ENCODE results near the gene GLRX.
A peak's percentile ranks its signal among the peaks of the same experiment; 100 is the strongest.
"Not testable (repeated sequence)": the region's sequence is repeated elsewhere in the genome, so short reads cannot be mapped to it uniquely, and the experiment has no call there.

GLRX gene, protein sequence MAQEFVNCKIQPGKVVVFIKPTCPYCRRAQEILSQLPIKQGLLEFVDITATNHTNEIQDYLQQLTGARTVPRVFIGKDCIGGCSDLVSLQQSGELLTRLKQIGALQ

DNA sequence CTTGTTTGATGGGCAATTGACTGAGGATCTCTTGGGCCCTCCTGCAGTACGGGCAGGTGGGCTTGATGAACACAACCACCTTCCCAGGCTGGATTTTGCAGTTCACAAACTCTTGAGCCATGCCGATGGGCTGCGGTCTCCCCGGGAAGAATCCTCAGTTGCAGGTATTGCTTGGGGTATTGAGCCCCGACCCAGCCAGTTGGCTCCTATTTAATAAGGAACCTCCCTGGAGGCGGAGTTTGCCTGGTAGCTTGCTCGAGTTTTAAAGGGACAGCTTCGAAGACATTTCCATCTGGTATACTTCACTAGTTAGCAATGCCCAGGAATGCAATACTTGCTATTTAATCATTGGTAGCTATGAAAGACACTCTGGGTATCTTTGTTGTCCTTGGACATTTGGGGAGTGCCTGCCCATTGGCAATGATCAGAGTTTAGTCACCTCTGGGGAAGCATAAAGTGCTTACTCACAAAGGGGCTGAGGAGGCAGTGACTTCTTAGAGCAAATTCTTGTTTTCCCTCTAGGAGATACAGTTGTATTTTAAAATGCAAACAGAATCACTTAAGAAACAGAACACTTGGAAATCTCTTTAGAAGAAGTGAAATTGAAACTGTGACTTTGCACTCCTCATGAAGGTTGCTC, at the start of gene GLRX:
Gene GLRX, minus strand, starts transcription at position 185 of the 640 bp plus-strand sequence. Its CDS starts 64 bp downstream, at position 121.
- peak within 1 kb of the TSS; percentile 76 for H3K4me3 ChIP-seq (ENCODE audit: low read depth, low read length)
- DNase-seq (ENCODE audit: low read depth): peak; percentile 39
- TF ChIP-seq, protein P1, sequence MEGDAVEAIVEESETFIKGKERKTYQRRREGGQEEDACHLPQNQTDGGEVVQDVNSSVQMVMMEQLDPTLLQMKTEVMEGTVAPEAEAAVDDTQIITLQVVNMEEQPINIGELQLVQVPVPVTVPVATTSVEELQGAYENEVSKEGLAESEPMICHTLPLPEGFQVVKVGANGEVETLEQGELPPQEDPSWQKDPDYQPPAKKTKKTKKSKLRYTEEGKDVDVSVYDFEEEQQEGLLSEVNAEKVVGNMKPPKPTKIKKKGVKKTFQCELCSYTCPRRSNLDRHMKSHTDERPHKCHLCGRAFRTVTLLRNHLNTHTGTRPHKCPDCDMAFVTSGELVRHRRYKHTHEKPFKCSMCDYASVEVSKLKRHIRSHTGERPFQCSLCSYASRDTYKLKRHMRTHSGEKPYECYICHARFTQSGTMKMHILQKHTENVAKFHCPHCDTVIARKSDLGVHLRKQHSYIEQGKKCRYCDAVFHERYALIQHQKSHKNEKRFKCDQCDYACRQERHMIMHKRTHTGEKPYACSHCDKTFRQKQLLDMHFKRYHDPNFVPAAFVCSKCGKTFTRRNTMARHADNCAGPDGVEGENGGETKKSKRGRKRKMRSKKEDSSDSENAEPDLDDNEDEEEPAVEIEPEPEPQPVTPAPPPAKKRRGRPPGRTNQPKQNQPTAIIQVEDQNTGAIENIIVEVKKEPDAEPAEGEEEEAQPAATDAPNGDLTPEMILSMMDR (IDR thresholded peaks at IDR 0.05; ENCODE audit: control insufficient read depth, extremely low read depth, insufficient read depth): no peak

DNA sequence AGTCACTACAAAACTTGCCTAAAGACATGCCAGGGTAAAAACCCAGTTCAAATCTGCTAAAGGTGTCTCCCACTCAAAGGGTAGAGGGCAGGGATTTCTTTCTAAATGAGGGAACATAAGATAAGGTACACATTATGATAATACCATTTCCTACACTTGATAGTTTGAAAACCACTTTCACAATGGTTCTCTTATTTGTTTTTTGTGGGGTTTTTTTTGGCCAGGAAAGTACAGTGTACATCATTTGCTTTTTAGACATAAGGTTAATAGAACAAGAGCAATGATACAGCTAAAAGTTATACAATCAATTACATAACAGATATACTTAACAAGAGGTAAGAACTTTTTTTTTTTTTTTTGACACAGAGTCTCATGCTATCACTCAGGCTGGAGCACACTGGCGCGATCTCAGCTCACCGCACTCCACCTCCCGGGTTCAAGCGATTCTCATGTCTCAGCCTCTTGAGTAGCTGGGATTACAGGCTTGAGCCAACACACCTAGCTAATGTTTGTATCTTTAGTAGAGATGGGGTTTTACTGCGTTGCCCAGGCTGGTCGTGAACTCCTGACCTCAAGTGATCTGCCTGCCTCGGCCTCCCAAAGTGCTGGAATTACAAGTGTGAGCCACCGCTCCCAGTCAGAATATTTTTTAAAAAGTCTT, 48.8 kb upstream of the GLRX start:
- TF ChIP-seq, protein P1 (IDR thresholded peaks at IDR 0.05; ENCODE audit: control insufficient read depth, extremely low read depth, insufficient read depth): no peak
- H3K4me3 ChIP-seq (ENCODE audit: low read depth, low read length): no peak overlapping the region
- DNase-seq (ENCODE audit: low read depth): no peak

DNA sequence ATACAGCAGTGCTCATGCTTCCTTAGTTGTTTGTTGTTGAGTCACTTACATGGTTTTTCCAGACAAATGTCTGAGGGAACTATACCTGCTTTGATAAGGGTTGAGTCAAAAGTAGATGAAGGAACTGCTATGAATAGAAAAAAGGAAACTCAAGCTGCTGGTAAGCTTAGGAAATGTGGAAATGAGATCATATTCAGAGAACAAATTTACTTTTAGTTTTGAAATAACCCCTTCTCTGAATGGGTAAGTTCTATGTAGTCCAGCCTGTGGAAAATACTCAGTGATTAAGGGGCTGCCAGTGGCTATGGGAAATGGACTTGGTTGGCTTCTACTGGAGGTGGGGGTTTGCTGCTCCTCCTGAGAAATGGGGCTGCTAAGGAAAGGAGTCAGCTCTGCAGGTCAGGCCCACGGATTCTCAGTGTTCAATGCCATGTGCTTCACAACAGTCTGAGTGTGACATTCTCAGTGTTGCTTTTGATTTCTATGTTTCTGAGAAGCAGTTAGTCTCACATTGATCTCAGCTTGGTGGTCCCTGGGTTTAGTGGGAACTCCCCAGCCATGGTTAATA, 47.7 kb upstream of the GLRX start:
- TF ChIP-seq, protein P1 (IDR thresholded peaks at IDR 0.05; ENCODE audit: control insufficient read depth, extremely low read depth, insufficient read depth): no peak
- DNase-seq (ENCODE audit: low read depth): no peak
- H3K4me3 ChIP-seq (ENCODE audit: low read depth, low read length): no peak overlapping the region

DNA sequence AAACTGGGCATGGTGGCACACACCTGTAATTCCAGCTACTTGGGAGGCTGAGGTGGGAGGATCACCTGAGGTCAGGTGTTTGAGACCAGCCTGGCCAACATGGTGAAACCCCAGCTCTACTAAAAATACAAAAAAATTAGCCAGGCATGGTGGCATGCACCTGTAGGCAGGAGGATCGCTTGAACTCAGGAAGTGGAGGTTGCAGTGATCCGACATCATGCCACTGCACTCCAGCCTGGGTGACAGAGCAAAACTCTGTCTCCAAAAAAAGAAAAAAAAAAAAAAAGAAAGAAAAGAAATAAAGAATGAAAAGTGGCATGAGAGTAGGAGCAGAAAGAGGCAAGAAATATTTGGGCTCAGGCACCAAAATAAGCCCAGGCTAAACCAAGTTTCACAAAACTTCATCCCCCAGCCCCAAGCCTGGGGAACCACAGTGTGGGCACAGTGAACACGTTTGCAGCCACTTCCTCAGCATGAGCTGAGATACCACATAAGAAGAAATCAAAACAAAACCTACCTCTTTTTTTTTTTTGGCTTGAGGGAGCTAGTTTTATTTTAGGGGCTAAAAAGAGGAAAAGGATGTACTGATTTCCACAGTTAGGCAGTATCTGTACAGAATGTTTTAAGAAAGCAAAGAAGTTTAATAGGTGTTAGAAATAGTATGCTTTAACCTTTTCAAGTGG, 46.8 kb upstream of the GLRX start:
- DNase-seq (ENCODE audit: low read depth): not testable (repeated sequence)

DNA sequence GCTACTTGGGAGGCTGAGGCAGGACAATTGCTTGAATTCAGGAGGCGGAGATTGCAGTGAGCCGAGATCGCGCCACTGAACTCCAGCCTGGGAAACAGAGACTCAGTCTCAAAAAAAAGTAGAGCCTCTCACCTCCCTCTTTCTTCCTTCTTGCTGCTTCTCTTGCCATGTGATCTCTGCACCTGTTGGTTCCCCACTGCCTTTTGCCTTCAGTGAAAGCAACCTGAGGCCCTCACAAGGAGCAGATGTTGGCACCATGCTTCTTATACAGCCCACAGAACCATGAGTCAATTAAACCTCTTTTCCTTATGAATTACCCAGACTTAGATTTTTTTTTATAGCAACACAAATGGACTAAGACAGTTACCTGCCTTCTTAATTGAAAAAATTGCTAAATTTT, 45.6 kb upstream of the GLRX start:
- DNase-seq (ENCODE audit: low read depth): no peak
- no peak overlapping the region for H3K4me3 ChIP-seq (ENCODE audit: low read depth, low read length)
- TF ChIP-seq, protein P1 (IDR thresholded peaks at IDR 0.05; ENCODE audit: control insufficient read depth, extremely low read depth, insufficient read depth): no peak

More for the DNA sequence above, 46.8 kb upstream of the GLRX start:
- H3K4me3 ChIP-seq (ENCODE audit: low read depth, low read length): not testable (repeated sequence)

DNA sequence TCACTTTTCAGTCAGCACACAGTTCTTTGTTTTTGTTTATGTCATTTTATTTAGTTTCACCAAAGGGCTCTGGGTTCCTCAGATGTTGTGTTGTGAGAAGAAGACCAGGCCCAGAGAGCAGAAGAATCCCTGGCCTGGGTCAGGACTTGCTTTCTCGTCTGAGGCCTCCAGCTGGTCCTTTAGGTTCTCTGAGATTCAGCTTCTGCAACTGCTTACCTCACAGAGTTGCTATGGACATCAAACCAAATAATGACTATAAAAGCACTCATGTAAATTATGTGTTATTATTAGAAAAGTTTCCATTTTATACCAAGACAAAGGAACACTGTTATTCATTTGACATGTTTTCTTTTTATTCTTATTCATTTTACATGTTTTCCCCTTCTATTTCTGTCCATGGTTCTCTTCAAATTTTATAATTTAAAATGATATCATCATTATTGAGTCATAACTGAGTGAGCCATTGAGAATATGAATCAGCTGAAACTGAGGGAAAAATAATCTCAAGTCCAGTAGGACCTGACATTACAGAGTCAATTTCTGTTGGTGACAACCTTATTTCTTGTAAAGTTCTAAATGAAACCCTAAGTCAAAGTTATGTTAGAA, 44.0 kb upstream of the GLRX start:
- no peak overlapping the region for H3K4me3 ChIP-seq (ENCODE audit: low read depth, low read length)
- TF ChIP-seq, protein P1 (IDR thresholded peaks at IDR 0.05; ENCODE audit: control insufficient read depth, extremely low read depth, insufficient read depth): no peak
- no peak for DNase-seq (ENCODE audit: low read depth)

All from LNCaP clone FGC (cell line).